GF-D8 (cell line): ENCODE results near the gene RASL11A.
"Not testable (repeated sequence)": the region's sequence is repeated elsewhere in the genome, so short reads cannot be mapped to it uniquely, and the experiment has no call there.

Source experiments
- DNase-seq: peaks from one replicate; lab custom pipeline; 2025; lab: John Stamatoyannopoulos, UW

RASL11A gene

DNA sequence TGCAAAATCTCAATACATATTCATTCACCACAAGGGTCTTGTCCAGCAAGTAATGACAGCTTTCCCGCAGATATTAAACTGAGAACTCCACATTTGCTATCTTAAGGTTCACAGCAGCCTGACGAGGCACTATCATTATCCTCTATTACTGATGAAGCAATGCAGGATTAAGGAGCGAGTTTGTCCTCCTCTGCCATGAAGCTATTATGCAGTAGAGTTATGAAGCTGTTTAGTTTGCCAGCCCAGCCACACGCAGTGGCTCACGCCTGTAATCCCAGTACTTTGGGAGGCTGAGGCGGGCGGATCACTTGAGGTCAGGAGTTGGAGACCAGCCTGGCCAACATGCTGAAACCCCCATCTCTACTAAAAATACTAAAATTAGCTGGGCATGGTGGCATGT, 29.8 kb downstream of the RASL11A start:
- DNase-seq, result not testable (repeated sequence)

DNA sequence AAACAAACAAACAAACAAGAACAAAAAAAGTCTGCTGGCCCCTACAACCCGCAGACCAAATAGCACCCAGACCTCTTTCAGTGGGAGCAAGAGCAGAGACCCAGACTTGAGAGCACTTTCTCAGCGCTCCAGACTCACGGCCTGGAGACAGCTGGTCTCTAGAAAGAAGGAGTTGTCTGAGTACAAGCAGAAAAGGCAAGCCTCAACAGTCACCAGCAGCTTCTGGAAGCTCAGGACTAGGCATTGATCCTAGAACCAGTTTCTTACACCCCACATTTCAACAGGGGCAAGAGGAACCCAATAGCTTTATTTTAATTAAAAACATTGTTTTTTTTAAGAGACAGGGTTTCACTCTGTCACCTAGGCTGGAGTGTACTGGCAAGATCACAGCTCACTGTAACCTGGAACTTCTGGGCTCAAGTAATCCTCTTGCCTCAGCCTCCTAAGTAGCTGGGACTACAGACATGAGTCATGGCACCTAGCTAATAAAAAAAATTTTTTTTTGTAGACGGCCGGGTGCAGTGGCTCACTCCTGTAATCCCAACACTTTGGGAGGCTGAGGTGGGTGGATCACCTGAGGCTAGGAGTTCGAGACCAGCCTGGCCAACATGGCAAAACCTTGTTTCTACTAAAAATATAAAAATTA, 30.4 kb downstream of the RASL11A start:
- no peak for DNase-seq

DNA sequence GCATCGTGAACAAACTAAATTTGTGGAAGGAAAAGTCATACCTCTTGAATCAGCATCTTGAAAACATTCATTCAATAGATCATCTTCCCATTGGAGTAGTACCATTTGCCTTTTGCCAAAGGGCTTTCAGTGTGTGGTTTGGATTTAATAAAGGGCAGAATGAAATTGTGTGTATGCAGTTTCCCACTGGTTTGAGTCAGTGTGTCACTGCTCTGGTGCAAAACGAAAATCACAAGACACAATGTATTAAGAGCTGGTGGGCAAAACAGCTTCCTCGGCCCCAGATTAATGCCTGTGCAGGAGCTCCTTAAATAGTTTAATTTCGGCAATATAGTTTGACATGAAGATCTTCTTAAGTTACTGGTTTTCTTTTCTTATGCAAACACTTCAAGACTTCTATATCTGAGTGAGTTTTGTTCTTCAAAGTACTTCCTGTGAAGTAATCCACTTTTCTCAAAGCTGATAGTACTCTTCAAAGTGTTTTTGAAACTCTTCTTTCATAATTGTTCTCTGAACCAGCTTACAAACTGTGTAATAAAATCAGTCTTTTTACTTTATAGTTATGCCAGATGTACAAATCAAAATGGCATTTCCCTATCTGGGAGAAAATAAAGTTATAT, 32.1 kb downstream of the RASL11A start:
- peak; percentile 17 for DNase-seq

DNA sequence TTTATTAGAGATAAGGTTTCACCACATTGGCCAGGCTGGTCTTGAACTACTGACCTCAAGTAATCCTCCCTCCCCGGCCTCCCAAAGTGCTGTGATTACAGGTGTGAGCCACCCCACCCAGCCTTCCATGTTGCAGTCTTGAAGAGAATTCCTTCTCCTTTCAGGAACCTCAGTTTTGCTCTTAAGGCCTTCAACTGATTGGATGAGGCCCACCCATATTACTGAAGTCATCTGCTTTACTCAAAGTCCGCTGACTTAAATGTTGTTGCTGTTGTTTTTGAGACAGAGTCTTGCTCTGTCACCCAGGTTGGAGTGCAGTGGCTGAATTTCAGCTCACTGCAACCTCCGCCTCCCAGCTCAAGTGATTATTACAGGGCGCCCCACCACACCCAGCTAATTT, 33.5 kb downstream of the RASL11A start:
- no peak for DNase-seq

DNA sequence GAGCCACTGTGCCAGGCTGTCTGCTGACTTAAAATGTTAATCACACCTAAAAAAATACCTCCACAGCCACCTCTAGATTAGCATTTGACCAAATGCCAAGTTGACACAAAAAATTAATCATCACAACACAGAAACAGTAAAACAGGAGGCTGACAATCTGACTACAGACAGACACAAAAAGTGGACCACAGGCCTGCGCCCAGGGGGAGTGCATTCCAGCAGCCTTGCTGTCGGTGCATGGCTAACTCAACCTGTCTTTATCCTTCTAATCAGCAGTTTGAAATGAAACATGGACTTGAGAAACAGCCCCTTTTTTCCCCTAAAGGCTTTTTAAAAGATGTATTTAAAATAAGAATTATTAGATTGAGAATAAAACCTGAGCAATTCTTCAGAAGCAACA, 34.0 kb downstream of the RASL11A start:
- DNase-seq, result no peak

DNA sequence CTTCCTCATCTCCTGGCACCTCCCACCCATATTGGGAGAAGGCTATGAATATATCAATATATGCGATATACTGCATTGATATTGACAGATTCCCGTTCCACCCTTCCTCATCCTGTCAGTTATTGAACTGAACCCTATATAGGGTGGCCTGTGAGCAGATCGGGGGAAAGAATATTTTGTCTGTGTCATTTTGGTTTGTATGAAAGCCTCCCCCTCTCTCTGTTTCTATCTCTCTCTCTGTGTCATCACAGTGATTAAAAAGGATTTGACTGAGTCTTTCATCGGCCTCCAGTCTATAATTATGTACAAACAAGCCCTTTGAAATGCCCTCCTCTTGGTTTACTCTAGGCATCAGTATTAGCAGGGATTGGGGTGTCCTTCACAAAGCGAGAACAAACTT, 35.7 kb downstream of the RASL11A start:
- DNase-seq, result no peak

DNA sequence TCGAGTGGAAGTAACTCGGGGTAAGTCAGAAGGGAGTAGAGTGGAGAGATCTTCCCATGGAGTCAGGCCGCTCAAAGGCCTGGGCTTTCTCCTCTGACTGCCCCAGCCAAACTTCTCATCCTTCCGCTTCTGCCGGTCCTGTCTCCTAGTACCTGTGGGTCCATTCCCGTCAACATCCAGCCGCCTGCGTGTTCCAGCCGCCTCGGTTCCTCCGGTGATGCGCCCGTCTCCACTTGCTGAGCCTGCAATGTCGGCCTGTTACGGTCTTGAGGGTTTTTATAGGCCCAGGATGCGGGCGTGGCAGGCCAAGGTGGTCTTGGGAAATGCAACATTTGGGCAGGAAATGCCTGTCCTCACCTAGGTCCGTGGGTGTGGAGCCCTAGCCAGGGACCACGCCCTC, 38.3 kb downstream of the RASL11A start:
- DNase-seq, result no peak

DNA sequence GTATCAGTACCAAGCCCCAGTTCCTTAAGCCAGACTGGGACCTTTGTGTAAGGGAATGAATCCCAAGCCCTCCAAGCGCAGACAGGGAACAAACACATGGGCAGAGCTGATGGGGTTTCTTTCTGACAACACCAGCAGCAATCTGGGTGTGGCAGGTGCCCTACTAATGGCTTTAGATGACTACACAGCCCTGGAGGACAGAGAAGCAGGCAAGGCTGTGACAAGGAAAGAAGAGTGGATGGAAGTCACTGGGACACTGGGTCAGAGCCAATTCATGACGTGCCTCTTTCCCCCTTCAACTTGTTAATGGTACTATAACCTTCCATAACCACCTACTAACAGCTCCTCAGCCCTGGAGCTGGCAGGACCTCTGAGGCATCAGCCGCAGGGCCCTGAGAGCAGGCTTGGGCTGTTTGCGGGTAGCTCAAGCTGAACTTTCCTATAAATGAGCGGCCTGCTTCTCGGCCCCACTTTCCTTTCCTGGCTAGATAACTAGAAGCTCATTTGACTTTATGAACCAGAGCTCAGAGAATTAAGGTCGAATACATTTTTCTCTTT, 38.9 kb downstream of the RASL11A start:
- DNase-seq, result no peak

DNA sequence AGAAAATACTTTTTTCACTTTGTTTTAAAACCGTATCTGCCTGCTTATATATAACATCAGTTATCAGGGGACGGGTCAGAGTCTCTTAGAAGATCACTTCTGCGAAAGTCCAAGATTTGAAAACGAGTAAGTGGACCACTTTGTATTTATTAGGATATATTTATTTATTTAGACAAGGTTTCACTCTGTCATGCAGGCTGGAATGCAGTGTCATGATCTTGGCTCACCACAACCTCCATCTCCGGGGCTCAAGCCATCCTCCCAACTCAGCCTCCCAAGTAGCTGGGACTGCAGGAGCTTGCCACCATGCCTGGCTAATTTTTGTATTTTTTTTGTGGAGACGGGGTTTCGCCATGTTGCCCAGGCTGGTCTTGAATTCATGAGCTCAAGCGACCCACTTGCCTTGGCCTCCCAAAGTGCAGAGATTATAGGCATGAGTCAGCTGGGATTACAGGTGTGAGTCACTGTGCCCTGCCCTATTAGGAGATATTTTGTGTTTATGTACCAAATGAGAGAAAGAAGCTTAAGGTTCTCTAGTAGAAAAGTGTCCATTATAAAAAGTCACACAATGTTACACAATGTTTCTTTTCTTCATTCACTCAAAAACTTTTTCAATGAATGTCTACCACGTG, 39.5 kb downstream of the RASL11A start:
- no peak for DNase-seq

DNA sequence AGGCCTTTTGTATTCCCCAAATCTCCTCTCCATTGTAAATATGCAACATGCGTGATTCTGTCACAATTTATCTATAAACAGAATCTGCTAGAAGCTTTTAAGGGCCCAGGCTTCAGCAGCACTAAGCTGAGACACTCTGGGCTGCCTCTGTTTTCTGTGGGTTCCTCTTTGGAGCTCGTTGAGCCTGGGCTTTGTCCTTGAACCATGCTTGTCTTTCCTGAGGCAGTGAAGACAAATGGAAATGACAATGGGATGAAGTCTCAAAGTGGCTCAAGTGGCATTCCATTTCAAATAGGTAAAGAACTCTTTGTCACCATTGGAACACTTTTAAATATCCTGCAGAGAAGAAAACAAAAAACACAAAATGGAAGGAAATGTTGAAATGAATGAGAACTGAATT, 40.3 kb downstream of the RASL11A start:
- no peak for DNase-seq

DNA sequence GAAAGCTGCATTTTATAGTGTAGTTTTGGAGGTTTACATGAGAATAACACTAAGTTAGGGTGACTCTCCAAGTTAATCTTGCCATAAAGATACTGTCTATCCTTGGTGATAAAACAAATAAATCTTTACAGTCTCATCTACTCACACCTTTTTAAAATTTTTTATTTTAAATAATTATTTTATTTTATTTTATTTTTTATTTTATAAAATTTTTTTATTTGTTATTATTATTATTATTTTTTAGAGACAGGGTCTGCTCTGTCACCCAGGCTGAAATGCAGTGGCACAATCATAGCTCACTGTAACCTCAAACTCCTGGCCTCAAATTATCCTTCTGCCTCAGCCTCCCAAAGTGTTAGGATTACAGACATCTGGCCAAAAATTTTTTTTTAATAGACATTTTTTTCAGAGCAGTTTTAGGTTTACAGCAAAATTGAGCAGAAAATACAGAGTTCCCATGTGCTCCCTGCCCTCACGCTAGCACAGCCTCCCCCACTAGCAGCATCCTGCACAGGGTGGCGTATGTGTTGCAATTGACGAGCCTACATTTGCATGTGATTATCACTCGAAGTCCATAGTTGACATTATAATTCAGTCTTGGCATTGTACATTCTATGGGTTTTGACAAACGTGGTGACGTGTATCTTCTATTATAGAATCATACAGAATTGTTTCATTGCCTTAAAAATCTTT, 41.0 kb downstream of the RASL11A start:
- DNase-seq, result no peak

DNA sequence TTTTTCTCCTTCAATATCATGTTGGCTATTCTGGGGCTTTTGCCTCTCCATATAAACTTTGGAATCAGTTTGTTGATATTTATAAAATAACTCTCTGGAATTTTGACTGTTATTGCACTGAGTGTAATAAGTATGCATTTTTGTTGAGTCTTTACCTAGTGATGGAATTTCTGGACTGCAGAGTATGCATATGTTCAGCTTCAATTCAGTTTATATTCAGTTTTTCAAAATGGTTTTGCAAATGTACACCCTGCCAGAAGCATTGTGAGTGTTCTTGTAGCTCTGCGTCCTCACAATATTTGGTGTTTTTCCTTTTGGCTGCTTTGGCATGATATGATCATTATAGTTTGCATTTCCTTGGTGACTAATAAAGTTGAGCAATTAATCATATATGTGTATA, 43.1 kb downstream of the RASL11A start:
- DNase-seq, result no peak

DNA sequence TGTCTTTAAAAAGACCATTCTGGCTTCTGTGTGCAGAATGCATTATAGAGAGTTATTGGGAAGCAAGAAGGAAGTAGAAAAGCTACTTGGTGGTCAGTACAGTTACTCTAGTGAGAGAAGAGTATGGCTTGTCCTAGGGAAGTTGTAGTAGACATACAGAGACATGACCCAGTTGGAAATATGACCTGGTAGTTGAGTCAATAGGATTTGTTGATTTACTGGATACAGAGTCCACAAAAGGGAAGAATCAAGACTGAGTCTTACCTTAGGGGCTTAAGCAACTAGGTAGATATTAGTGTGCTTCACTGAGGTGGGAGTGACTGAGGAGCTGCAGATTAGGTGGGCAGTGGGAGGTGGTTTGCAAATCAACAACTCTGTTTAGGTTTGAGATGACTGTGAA, 48.8 kb downstream of the RASL11A start:
- no peak for DNase-seq

DNA sequence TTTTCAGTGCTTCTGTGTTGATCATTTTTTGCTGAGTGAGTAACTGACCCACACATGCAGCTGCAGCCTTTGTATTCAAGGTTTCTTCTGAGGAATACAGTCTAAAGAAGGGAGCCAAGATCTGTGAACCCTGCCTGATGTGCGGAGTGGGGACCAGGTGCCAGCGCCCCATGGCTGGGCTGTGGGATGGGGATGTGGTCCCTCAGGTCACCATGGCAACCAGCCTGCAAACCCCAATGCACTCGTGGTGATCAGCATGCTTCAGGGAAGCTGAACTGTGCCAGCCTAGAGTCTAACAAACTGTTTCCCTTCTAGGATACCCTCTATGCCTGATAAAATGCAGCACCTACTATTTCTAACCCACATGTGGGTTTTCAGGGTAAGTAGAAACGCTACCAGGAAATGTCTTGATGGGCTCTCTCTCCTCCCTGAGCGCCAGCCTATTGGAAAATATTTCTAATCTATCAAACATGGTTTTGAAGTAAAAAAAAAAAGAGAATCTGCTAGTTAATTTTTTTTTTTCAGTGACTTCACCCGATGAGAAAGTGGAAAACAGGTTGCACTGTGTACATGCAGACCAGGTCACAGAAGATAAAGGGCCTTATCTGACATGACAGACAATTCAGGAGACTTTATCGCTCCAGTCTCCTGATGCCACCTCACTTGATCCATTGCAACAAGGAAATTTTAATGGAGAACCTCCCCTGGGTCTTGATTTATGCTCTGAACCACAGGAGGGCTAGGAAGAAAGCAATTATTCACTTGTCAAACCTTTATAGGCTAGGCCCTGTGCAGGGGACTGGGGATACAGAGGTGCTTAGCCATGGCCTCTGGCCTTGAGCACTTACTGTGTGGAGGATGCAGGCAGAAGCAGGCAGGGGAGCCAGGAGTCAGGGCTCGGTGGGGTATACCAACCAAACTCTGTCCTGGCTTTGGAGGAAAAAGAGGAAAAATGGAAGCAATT, 51.1 kb downstream of the RASL11A start:
- DNase-seq, result no peak

DNA sequence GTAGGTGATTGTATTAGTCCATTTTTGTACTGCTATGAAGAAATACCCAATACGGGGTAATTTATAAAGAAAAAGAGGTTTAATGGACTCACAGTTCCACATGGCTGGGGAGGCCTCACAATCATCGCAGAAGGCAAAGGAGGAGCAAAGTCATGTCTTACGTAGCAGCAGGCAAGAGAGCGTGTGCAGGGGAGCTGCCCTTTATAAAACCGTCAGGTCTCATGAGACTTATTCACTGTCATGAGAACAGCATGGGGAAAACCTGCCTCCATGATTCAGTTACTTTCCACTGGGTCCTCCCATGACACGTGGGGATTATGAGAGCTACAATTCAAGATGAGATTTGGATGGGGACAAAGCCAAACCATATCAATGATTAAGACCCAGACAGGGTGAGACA, 51.8 kb downstream of the RASL11A start:
- not testable (repeated sequence) for DNase-seq
